Right lobe of liver (tissue), 6 donors: Measurements from ENCODE around the gene AIF1L. TPM values are rescaled to one million over a fixed set of nuclear protein-coding genes. Genes with fewer than 3 reads are reported as not detected.

Experiments
- ATAC-seq, 4 donors: fragments of 200-7000 bp; cut with Tn5 transposase; one replicate each; pipeline ENCODE4 v1.9.1; 2020; ENCODE audit warnings: mild to moderate bottlenecking in 4 of 4, moderate library complexity in 4 of 4
- DNase-seq, 3 donors: peaks; one replicate each; pipeline ENCODE4 v3.0.0-alpha.2; 2020
- H3K27ac ChIP-seq, 3 donors: fragments of 200-600 bp; one replicate each; pipeline ENCODE4 v1.8.0; 2022
- H3K27me3 ChIP-seq, 2 donors: fragments of 200-600 bp; one replicate each; pipeline ENCODE4 v1.8.0; 2022
- H3K36me3 ChIP-seq, 4 donors: fragments of 200-600 bp; sonication (generic) in 1 of 4; one replicate each; pipeline versions ENCODE4 v1.5.1 to v1.8.0; 2017 to 2022; ENCODE audit warnings: control low read depth in 1 of 4
- H3K4me1 ChIP-seq, 4 donors: fragments of 200-600 bp; sonication (generic) in 1 of 4; one replicate each; pipeline versions ENCODE4 v1.5.1 to v1.8.0; 2017 to 2022; ENCODE audit warnings: control low read depth in 1 of 4
- H3K4me3 ChIP-seq, 3 donors: fragments of 200-600 bp; one replicate each; pipeline ENCODE4 v1.8.0; 2022
- H3K9me3 ChIP-seq, 4 donors: fragments of 200-600 bp; sonication (generic) in 1 of 4; one replicate each; pipeline versions ENCODE4 v1.5.1 to v1.8.0; 2017 to 2022; ENCODE audit warnings: control low read depth in 1 of 4
- CTCF ChIP-seq, 4 donors: fragments of 200-600 bp in 3 of 4; fragments of 450-650 bp in 1 of 4; IDR thresholded peaks; one replicate each; pipeline versions ENCODE4 v1.5.1 to v1.8.0; 2016 to 2022; ENCODE audit warnings: antibody characterized with exemption in 4 of 4, mild to moderate bottlenecking in 2 of 4
- POLR2A ChIP-seq: fragments of 450-650 bp; IDR thresholded peaks from one replicate; pipeline ENCODE4 v1.6.1; 2017; ENCODE audit warnings: antibody characterized with exemption, mild to moderate bottlenecking
- WGBS: methylation state at CpG from one replicate; pipeline ENCODE4 v1.1.6; 2018; ENCODE audit warnings: low coverage, low lambda C conversion rate; ENCODE audit not compliant: insufficient coverage; ENCODE audit errors: missing lambda C conversion rate; 5-methylcytosine and 5-hydroxymethylcytosine counted together
- intact Hi-C, 2 donors: fragments of 100-400 bp; cut with DNase I; formaldehyde crosslinking; loops; one replicate each; pipeline versions ENCODE4 v1.11.2 to v1.14.1; 2022
- total RNA-seq, 6 experiments: library from RNA; depleted of rRNA in 2 of 6; stranded (reverse); fragments of >200 nt in 2 of 6; fragmentation: NEBNext Ultra II Directional in 3 of 6; extraction: Animal tissue kit (Norgen Biotek cat#: 25700) in 3 of 6; gene quantifications; one replicate each; pipeline versions ENCODE4 v1.1.0 to v1.2.4, GENCODE V29; 2016 to 2023
- donor health status: DM: no; HTN: yes; CAD: no.
- donor health status: DM: no; HTN: no; CAD: no.
- donor health status: DM: no; HTN: no; CAD: no.
- donor health status: DM: no; HTN: yes; CAD: no.
- donor health status: DM: no; HTN: yes; CAD: no.

AIF1L gene
- total RNA-seq, 6 experiments from 2014 or later: 0.33 to 1.4 (median 0.49) TPM

- WGBS: 91% methylated on average over 6 of the region's 16 CpGs
Observed at GRCh38 chr9:131072107-131072870, 24.0 kb upstream of the AIF1L start.

GRCh38 chr9:131072871-131073237 is 23.5 kb upstream of the AIF1L start:
- intact Hi-C loops: no loop called here
- ATAC-seq: no peak
- Histone ChIP-seq H3K9me3 (no peaks in the 10 kb centered on the region), H3K27me3 (no peaks in the 10 kb centered on the region), H3K27ac (no peak overlapping the region), H3K36me3 (no peaks in the 10 kb centered on the region), H3K4me1 (peaks cover 0 to 9% (median 0%) of the 10 kb centered on the region in 4 donors), H3K4me3 (no peak overlapping the region)
- 80% methylated on average over 4 of the region's 9 CpGs for WGBS
- TF ChIP-seq POLR2A (no peak), CTCF (IDR thresholded peaks at IDR 0.05) (no peak)
- no peak for DNase-seq

More at GRCh38 chr9:131072107-131072870, 24.0 kb upstream of the AIF1L start:
- Histone ChIP-seq H3K27ac (no peak overlapping the region), H3K4me3 (no peak overlapping the region), H3K36me3 (no peaks in the 10 kb centered on the region), H3K4me1 (peaks cover 0 to 10% (median 0%) of the 10 kb centered on the region in 4 donors), H3K9me3 (no peaks in the 10 kb centered on the region), H3K27me3 (no peaks in the 10 kb centered on the region)
- TF ChIP-seq CTCF (IDR thresholded peaks at IDR 0.05): no peak
- TF ChIP-seq POLR2A: no peak
- DNase-seq (no peak), ATAC-seq (no peak)
- intact Hi-C loops: no loop called here

GRCh38 chr9:131076347-131077195 is 19.8 kb upstream of the AIF1L start:
- no peak overlapping the region for H3K4me3 ChIP-seq
- intact Hi-C loops: no loop called here
- no peak for ATAC-seq
- H3K4me1 ChIP-seq: no peaks in the 10 kb centered on the region
- no peak overlapping the region for H3K27ac ChIP-seq
- 52% methylated on average over 5 of the region's 15 CpGs for WGBS
- no peaks in the 10 kb centered on the region for H3K9me3 ChIP-seq
- DNase-seq: no peak
- no peaks in the 10 kb centered on the region for H3K36me3 ChIP-seq
- H3K27me3 ChIP-seq: no peaks in the 10 kb centered on the region
- TF ChIP-seq CTCF (IDR thresholded peaks at IDR 0.05) (no peak), POLR2A (no peak)

- no peaks in the 10 kb centered on the region for H3K27me3 ChIP-seq
- H3K9me3 ChIP-seq: no peaks in the 10 kb centered on the region
- DNase-seq (no peak), ATAC-seq (no peak)
- no peaks in the 10 kb centered on the region for H3K36me3 ChIP-seq
- no peak overlapping the region for H3K4me3 ChIP-seq
- H3K4me1 ChIP-seq: no peaks in the 10 kb centered on the region
- H3K27ac ChIP-seq: no peak overlapping the region
- TF ChIP-seq CTCF (IDR thresholded peaks at IDR 0.05) (no peak), POLR2A (no peak)
- 61% methylated on average over 3 of the region's 17 CpGs for WGBS
- intact Hi-C loops: no loop called here
Observed at GRCh38 chr9:131078427-131079366, 17.6 kb upstream of the AIF1L start.
